ENCODE measurements around the gene SMIM35.
"Not testable (repeated sequence)": the region's sequence is repeated elsewhere in the genome, so short reads cannot be mapped to it uniquely, and the experiment has no call there.

Gene SMIM35

DNA sequence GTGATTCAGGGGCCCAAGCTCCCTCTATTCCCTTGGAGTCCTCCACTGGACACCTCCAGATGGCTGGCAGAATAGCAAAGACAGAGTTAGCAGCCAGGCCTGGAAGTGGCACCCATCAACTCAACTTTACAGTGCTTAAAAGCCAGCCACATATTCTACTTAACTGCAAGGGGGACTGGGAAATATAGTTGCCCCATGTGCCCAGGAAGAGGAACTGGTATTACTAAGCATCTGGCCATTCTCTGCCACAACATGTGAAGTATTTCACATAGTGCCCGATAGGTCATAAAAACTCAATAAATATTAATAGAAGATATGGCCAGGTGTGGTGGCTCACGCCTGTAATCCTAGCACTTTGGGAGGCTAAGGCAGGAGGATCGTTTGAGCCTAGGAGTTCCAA is 106.0 kb downstream of the SMIM35 start:
- DNase-seq: no peak
- H3K27me3 ChIP-seq (ENCODE audit: insufficient read depth, low read length, poor library complexity): no peaks in the 10 kb centered on the region
- H3K18ac ChIP-seq (ENCODE audit: low read length): no peak overlapping the region
- H4K5ac ChIP-seq (ENCODE audit: low read length): no peak overlapping the region
- H3K36me3 ChIP-seq (ENCODE audit: control insufficient read depth, insufficient read depth, low read length): no peaks in the 10 kb centered on the region
- peaks cover 5% of the 10 kb centered on the region for H3K4me1 ChIP-seq (ENCODE audit: control insufficient read depth, low read depth, low read length)
- H3K56ac ChIP-seq (ENCODE audit: low read length): no peak overlapping the region
- no CpG with 5 or more reads among the region's 3 CpGs for WGBS (ENCODE audit: extremely low coverage, insufficient coverage, low lambda C conversion rate)
- H4K8ac ChIP-seq (ENCODE audit: low read depth, low read length): no peak overlapping the region
- H2BK15ac ChIP-seq (replicated peaks; ENCODE audit: low read depth): no peak overlapping the region
- no peak overlapping the region for H3K27ac ChIP-seq (ENCODE audit: low read depth, low read length)
- H2AK5ac ChIP-seq (ENCODE audit: low read length): no peak overlapping the region
- no peak overlapping the region for H3K9ac ChIP-seq (ENCODE audit: low read length)
- H2BK5ac ChIP-seq (ENCODE audit: low read length): no peak overlapping the region
- H3K4ac ChIP-seq (ENCODE audit: low read depth, low read length): no peak overlapping the region
- no peak overlapping the region for H3K23ac ChIP-seq (ENCODE audit: low read length)
- no peaks in the 10 kb centered on the region for H3K79me1 ChIP-seq (ENCODE audit: low read length)
- H3K79me2 ChIP-seq (ENCODE audit: control insufficient read depth, insufficient read depth, low read length): no peaks in the 10 kb centered on the region
- H3K4me3 ChIP-seq (ENCODE audit: low read length): no peak overlapping the region
- no peak overlapping the region for H2BK120ac ChIP-seq (ENCODE audit: low read depth, low read length)
- no peak overlapping the region for H3K4me2 ChIP-seq (ENCODE audit: low read length)

DNA sequence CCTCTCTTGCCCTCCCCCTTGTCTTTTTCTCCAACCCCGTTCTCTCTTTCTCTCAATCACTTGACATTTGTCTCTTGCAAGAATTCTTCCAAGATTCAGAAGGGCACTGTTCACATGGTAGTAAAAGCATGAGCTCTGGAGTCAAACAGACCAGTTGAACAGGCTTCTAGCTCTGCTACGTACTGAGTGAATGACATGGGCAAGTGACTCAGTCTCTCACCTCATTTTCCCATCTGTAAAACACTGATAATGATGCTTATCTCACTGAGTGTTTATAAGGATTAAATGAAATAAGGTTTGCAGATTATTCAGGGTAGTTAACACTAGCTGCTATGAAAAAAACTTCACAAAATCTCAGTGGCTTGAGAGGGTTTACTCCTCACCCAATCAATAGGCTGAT is 106.5 kb downstream of the SMIM35 start:
- no peaks in the 10 kb centered on the region for H3K79me1 ChIP-seq (ENCODE audit: low read length)
- no peak overlapping the region for H2AK5ac ChIP-seq (ENCODE audit: low read length)
- H2BK5ac ChIP-seq (ENCODE audit: low read length): no peak overlapping the region
- no peak overlapping the region for H3K4me2 ChIP-seq (ENCODE audit: low read length)
- H3K56ac ChIP-seq (ENCODE audit: low read length): no peak overlapping the region
- H2BK15ac ChIP-seq (replicated peaks; ENCODE audit: low read depth): no peak overlapping the region
- no peaks in the 10 kb centered on the region for H3K27me3 ChIP-seq (ENCODE audit: insufficient read depth, low read length, poor library complexity)
- H3K4me1 ChIP-seq (ENCODE audit: control insufficient read depth, low read depth, low read length): peaks cover 5% of the 10 kb centered on the region
- peak; percentile 35 for DNase-seq
- H3K18ac ChIP-seq (ENCODE audit: low read length): no peak overlapping the region
- H3K4ac ChIP-seq (ENCODE audit: low read depth, low read length): no peak overlapping the region
- H4K5ac ChIP-seq (ENCODE audit: low read length): no peak overlapping the region
- no peak overlapping the region for H2BK120ac ChIP-seq (ENCODE audit: low read depth, low read length)
- no peak overlapping the region for H3K23ac ChIP-seq (ENCODE audit: low read length)
- no CpG with 5 or more reads among the region's 2 CpGs for whole genome bisulfite sequencing (ENCODE audit: extremely low coverage, insufficient coverage, low lambda C conversion rate)
- H4K8ac ChIP-seq (ENCODE audit: low read depth, low read length): no peak overlapping the region
- no peaks in the 10 kb centered on the region for H3K36me3 ChIP-seq (ENCODE audit: control insufficient read depth, insufficient read depth, low read length)
- no peak overlapping the region for H3K4me3 ChIP-seq (ENCODE audit: low read length)
- no peak overlapping the region for H3K9ac ChIP-seq (ENCODE audit: low read length)
- no peaks in the 10 kb centered on the region for H3K79me2 ChIP-seq (ENCODE audit: control insufficient read depth, insufficient read depth, low read length)
- H3K27ac ChIP-seq (ENCODE audit: low read depth, low read length): no peak overlapping the region

DNA sequence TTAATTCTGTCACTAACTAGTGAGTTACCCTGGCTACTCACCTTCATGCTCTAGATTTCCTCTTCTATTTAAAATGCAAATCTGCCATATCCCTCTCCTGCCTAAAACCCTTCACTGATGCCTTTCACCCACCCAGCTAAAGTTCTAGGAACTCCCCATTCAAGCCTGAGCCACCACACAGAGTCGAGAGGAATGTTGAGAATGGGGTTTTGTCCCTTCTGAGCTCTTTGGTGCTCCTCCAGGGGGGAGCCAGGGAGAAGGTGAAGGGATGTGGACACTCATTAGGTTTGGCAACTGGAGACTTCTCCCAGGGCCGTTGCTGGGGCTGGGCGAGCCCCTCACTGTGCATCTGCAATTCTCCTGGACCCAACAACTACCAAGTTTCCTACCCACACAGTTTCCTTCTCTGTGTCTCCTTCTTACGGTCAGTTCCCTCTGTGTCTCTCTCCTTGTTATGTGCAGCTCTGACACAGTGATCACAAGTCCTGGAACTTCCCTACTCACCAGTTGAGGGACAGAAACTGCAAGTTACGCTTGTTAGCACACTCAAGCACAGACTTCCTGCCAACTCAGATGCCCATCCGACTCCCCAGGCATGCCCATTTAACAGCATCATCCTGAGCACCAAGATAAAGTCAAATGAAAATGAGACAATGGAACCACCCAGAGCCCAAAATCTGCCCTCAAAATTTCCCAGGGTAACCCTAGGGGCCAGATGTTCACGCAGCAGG is 107.1 kb downstream of the SMIM35 start:
- no peaks in the 10 kb centered on the region for H3K79me1 ChIP-seq (ENCODE audit: low read length)
- no peak overlapping the region for H2BK15ac ChIP-seq (replicated peaks; ENCODE audit: low read depth)
- no peak overlapping the region for H3K9ac ChIP-seq (ENCODE audit: low read length)
- H4K8ac ChIP-seq (ENCODE audit: low read depth, low read length): no peak overlapping the region
- H3K36me3 ChIP-seq (ENCODE audit: control insufficient read depth, insufficient read depth, low read length): no peaks in the 10 kb centered on the region
- H3K56ac ChIP-seq (ENCODE audit: low read length): no peak overlapping the region
- WGBS (ENCODE audit: extremely low coverage, insufficient coverage, low lambda C conversion rate): no CpG with 5 or more reads among the region's 7 CpGs
- no peak overlapping the region for H4K5ac ChIP-seq (ENCODE audit: low read length)
- no peak overlapping the region for H2AK5ac ChIP-seq (ENCODE audit: low read length)
- peaks cover 5% of the 10 kb centered on the region for H3K4me1 ChIP-seq (ENCODE audit: control insufficient read depth, low read depth, low read length)
- no peak overlapping the region for H3K4ac ChIP-seq (ENCODE audit: low read depth, low read length)
- no peak overlapping the region for H2BK5ac ChIP-seq (ENCODE audit: low read length)
- H3K4me2 ChIP-seq (ENCODE audit: low read length): no peak overlapping the region
- H3K27ac ChIP-seq (ENCODE audit: low read depth, low read length): no peak overlapping the region
- H3K4me3 ChIP-seq (ENCODE audit: low read length): no peak overlapping the region
- no peaks in the 10 kb centered on the region for H3K79me2 ChIP-seq (ENCODE audit: control insufficient read depth, insufficient read depth, low read length)
- no peak for DNase-seq
- H3K18ac ChIP-seq (ENCODE audit: low read length): no peak overlapping the region
- H2BK120ac ChIP-seq (ENCODE audit: low read depth, low read length): no peak overlapping the region
- no peak overlapping the region for H3K23ac ChIP-seq (ENCODE audit: low read length)
- no peaks in the 10 kb centered on the region for H3K27me3 ChIP-seq (ENCODE audit: insufficient read depth, low read length, poor library complexity)

DNA sequence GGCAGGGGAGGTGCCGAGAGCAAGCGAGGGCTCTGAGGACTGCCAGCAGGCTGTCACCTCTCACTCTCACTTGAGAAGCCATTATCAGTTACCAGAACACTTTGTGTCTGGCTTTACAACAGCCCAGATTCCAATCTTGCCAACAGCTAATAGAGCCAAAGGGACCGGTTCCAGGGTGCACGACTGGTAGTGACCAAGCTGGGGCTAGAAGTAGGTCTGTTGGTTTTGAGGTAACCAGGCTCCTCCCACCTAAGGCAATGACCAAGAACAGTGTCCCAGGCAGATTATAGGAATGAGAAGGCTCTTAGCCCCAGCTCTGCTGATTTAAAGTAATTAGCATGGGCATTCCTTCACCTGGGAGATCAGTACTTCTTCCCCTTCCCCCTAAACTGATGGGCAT is 107.8 kb downstream of the SMIM35 start:
- no peak overlapping the region for H3K18ac ChIP-seq (ENCODE audit: low read length)
- WGBS (ENCODE audit: extremely low coverage, insufficient coverage, low lambda C conversion rate): no CpG with 5 or more reads among the region's 4 CpGs
- no peak overlapping the region for H3K4me3 ChIP-seq (ENCODE audit: low read length)

DNA sequence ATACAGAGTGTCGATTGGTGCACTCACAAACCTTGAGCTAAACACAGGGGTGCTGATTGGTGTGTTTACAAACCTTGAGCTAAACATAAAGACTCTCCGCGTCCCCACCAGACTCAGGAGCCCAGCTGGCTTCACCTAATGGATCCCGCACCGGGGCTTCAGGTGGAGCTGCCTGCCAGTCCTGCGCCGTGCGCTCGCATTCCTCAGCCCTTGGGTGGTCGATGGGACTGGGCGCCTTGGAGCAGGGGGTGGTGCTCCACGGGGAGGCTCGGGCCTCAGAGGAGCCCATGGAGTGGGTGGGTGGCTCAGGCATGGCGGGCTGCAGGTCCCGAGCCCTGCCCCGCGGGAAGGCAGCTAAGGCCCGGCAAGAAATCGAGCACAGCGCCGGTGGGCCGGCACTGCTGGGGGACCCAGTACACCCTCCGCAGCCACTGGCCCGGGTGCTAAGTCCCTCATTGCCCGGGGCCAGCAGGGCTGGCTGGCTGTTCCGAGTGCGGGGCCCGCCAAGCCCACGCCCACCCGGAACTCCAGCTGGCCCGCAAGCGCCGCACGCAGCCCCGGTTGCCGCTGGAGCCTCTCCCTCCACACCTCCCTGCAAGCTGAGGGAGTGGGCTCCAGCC is 108.4 kb downstream of the SMIM35 start:
- not testable (repeated sequence) for H3K27me3 ChIP-seq (ENCODE audit: insufficient read depth, low read length, poor library complexity); DNase-seq; H2BK5ac ChIP-seq (ENCODE audit: low read length); H3K9ac ChIP-seq (ENCODE audit: low read length); H3K36me3 ChIP-seq (ENCODE audit: control insufficient read depth, insufficient read depth, low read length); H4K5ac ChIP-seq (ENCODE audit: low read length); H3K79me2 ChIP-seq (ENCODE audit: control insufficient read depth, insufficient read depth, low read length); H3K4ac ChIP-seq (ENCODE audit: low read depth, low read length); H3K18ac ChIP-seq (ENCODE audit: low read length); H3K56ac ChIP-seq (ENCODE audit: low read length); H3K4me3 ChIP-seq (ENCODE audit: low read length); H3K79me1 ChIP-seq (ENCODE audit: low read length); H3K4me1 ChIP-seq (ENCODE audit: control insufficient read depth, low read depth, low read length); H3K4me2 ChIP-seq (ENCODE audit: low read length); H2BK120ac ChIP-seq (ENCODE audit: low read depth, low read length); H3K27ac ChIP-seq (ENCODE audit: low read depth, low read length); H2AK5ac ChIP-seq (ENCODE audit: low read length); H3K23ac ChIP-seq (ENCODE audit: low read length); H2BK15ac ChIP-seq (replicated peaks; ENCODE audit: low read depth); H4K8ac ChIP-seq (ENCODE audit: low read depth, low read length)
- no CpG with 5 or more reads among the region's 36 CpGs for WGBS (ENCODE audit: extremely low coverage, insufficient coverage, low lambda C conversion rate)

More for the DNA sequence above, 107.8 kb downstream of the SMIM35 start:
- Histone ChIP-seq H2BK5ac (ENCODE audit: low read length) (no peak overlapping the region), H2BK15ac (replicated peaks; ENCODE audit: low read depth) (no peak overlapping the region), H3K79me1 (ENCODE audit: low read length) (no peaks in the 10 kb centered on the region), H3K27ac (ENCODE audit: low read depth, low read length) (no peak overlapping the region), H3K56ac (ENCODE audit: low read length) (no peak overlapping the region), H3K27me3 (ENCODE audit: insufficient read depth, low read length, poor library complexity) (no peaks in the 10 kb centered on the region), H3K4me1 (ENCODE audit: control insufficient read depth, low read depth, low read length) (peaks cover 5% of the 10 kb centered on the region), H3K23ac (ENCODE audit: low read length) (no peak overlapping the region), H3K4ac (ENCODE audit: low read depth, low read length) (no peak overlapping the region), H3K9ac (ENCODE audit: low read length) (no peak overlapping the region), H2BK120ac (ENCODE audit: low read depth, low read length) (no peak overlapping the region), H4K8ac (ENCODE audit: low read depth, low read length) (no peak overlapping the region), H4K5ac (ENCODE audit: low read length) (no peak overlapping the region), H3K36me3 (ENCODE audit: control insufficient read depth, insufficient read depth, low read length) (no peaks in the 10 kb centered on the region), H2AK5ac (ENCODE audit: low read length) (no peak overlapping the region), H3K79me2 (ENCODE audit: control insufficient read depth, insufficient read depth, low read length) (no peaks in the 10 kb centered on the region), H3K4me2 (ENCODE audit: low read length) (no peak overlapping the region)
- DNase-seq: peak; percentile 55

Measured in mesendoderm (in vitro differentiated cells).